ENCODE measurements around the gene PARD3B.

Gene PARD3B

DNA sequence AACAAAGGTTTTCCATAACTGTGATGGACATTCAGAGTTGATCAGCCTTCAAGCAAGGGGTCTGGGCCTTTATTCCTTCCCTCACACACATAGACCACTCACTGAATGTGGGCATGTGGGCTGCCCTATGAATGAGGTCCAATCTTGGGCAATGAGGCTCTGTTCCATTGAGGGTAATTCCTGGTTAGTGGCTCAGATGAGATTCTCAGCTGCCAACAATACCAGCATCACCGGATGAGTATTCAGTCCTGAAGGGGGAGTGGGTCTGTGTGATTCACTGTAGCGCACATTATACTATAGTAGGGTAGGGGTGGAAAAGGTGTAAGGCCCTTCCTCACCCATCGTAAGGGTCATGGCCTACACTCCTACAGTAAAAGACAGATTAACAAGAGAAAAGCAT, 9.9 kb upstream of the PARD3B start:
- TF ChIP-seq, protein P1, sequence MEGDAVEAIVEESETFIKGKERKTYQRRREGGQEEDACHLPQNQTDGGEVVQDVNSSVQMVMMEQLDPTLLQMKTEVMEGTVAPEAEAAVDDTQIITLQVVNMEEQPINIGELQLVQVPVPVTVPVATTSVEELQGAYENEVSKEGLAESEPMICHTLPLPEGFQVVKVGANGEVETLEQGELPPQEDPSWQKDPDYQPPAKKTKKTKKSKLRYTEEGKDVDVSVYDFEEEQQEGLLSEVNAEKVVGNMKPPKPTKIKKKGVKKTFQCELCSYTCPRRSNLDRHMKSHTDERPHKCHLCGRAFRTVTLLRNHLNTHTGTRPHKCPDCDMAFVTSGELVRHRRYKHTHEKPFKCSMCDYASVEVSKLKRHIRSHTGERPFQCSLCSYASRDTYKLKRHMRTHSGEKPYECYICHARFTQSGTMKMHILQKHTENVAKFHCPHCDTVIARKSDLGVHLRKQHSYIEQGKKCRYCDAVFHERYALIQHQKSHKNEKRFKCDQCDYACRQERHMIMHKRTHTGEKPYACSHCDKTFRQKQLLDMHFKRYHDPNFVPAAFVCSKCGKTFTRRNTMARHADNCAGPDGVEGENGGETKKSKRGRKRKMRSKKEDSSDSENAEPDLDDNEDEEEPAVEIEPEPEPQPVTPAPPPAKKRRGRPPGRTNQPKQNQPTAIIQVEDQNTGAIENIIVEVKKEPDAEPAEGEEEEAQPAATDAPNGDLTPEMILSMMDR (IDR thresholded peaks at IDR 0.05; ENCODE audit: insufficient read depth, low read length, poor library complexity, severe bottlenecking), result no peak
- Histone ChIP-seq H3K4me3 (replicated peaks; ENCODE audit: low read depth, low read length) (no peak overlapping the region), H3K36me3 (ENCODE audit: control insufficient read depth, insufficient read depth, low read length) (no peaks in the 10 kb centered on the region), H3K27me3 (replicated peaks; ENCODE audit: control insufficient read depth, insufficient read depth, low read length) (no peaks in the 10 kb centered on the region)
- DNase-seq (ENCODE audit: extremely low read depth, insufficient read length), result no peak

DNA sequence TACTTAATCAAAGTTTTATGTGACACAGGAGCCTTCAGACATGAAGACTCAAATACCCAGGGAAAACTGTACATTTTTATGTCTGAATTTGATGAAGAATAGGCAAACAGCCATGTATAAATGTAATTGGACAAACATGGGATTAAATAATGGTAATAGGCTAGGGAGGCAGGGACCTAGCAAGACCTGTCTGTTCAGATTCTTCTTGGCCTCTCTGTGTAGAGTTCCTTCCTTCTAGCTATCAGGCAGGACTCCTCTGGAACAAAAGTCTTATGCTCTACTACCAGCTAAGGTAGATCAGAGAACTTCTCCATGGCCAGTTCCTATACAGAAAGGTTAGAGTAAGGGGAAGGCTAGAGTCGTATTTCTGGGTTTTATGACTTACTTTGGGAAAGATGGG, 9.5 kb upstream of the PARD3B start:
- no peak overlapping the region for H3K4me3 ChIP-seq (replicated peaks; ENCODE audit: low read depth, low read length)
- no peaks in the 10 kb centered on the region for H3K27me3 ChIP-seq (replicated peaks; ENCODE audit: control insufficient read depth, insufficient read depth, low read length)
- H3K36me3 ChIP-seq (ENCODE audit: control insufficient read depth, insufficient read depth, low read length), result no peaks in the 10 kb centered on the region
- TF ChIP-seq, protein P1 (IDR thresholded peaks at IDR 0.05; ENCODE audit: insufficient read depth, low read length, poor library complexity, severe bottlenecking), result no peak
- no peak for DNase-seq (ENCODE audit: extremely low read depth, insufficient read length)

DNA sequence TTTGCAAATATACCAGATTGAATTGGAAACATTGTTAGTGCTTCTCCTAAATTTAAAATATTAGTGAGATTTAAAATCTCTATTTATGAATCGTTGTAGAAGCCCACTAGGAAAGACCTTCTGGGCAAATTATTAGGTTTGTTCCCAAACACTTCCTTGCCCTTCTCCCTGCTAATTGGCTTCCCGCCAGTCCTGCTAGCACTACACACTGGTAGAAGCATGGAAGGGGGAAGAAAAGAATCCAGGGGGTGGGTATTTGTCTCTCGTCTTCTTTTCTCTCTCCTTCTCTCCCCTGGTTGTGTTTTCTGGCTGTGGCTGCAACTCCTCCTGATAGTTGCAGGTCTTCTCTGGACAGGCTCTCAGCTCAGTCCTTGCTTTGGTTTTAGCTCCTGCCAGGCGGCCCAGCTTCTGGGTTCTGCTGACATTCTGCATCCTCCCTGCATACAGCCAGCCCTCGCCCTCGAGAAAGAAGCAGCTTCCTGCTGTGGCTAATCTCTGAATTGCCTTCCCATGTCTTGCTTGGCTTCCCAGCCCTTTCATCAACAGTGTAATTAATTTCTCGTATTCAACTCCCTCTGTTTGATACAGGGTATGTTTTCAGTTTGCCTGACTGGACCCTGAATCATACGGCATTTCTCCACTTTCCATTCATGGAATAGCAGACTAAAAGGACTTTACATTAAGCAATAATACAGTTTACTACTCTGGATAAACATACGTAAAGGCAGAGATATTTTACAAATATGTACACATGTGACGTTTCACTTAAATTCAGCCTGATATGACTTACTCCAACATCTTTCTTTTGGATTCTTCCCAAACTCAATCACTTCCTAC, 6.9 kb upstream of the PARD3B start:
- TF ChIP-seq, protein P1 (IDR thresholded peaks at IDR 0.05; ENCODE audit: insufficient read depth, low read length, poor library complexity, severe bottlenecking), result no peak
- H3K4me3 ChIP-seq (replicated peaks; ENCODE audit: low read depth, low read length), result no peak overlapping the region
- no peaks in the 10 kb centered on the region for H3K27me3 ChIP-seq (replicated peaks; ENCODE audit: control insufficient read depth, insufficient read depth, low read length)
- no peak for DNase-seq (ENCODE audit: extremely low read depth, insufficient read length)
- H3K36me3 ChIP-seq (ENCODE audit: control insufficient read depth, insufficient read depth, low read length), result no peaks in the 10 kb centered on the region

DNA sequence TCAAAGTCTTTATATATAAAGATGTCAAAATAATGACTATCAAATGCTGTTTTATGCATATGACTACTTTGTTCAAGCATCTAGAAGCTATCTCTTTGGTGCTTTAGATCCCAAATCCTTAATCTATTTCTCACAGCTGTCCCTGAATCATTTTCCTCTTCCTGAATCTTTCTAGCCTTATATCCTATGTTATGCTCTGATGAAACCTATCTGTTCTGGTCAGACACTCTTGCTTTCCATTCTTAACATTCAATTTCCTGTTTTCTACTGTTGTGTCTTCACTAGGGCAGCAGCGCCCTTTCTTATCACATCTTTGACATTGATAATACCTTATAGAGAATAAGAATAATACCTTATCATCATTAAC, 6.3 kb upstream of the PARD3B start:
- TF ChIP-seq, protein P1 (IDR thresholded peaks at IDR 0.05; ENCODE audit: insufficient read depth, low read length, poor library complexity, severe bottlenecking), result no peak
- Histone ChIP-seq H3K36me3 (ENCODE audit: control insufficient read depth, insufficient read depth, low read length) (no peaks in the 10 kb centered on the region), H3K4me3 (replicated peaks; ENCODE audit: low read depth, low read length) (no peak overlapping the region), H3K27me3 (replicated peaks; ENCODE audit: control insufficient read depth, insufficient read depth, low read length) (no peaks in the 10 kb centered on the region)
- DNase-seq (ENCODE audit: extremely low read depth, insufficient read length), result no peak

DNA sequence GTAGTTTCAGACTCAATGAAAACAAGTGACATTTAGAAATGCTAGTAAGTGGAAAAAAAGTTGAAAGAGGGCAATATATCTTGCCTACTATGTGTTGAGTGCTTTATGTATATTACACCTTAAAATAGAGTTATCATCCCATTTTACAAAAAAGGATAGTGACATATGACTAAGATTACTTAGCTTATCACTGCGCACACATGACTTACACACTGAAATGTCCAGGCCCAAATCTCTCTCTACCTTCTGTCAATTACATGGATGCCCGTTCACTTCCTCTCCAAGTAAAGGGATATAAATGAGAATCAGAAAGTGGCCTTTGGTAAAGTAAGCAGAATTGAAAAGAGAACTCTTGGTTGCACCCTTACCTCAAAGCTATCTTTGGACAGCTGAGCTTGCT, 3.6 kb upstream of the PARD3B start:
- TF ChIP-seq, protein P1 (IDR thresholded peaks at IDR 0.05; ENCODE audit: insufficient read depth, low read length, poor library complexity, severe bottlenecking), result no peak
- Histone ChIP-seq H3K27me3 (replicated peaks; ENCODE audit: control insufficient read depth, insufficient read depth, low read length) (no peaks in the 10 kb centered on the region; the same call in 1 of the 2 replicates), H3K36me3 (ENCODE audit: control insufficient read depth, insufficient read depth, low read length) (no peaks in the 10 kb centered on the region), H3K4me3 (replicated peaks; ENCODE audit: low read depth, low read length) (no peak overlapping the region)
- DNase-seq (ENCODE audit: extremely low read depth, insufficient read length), result no peak
